SW480 (cell line): ENCODE data around the gene RAPGEF2.
A peak's percentile ranks its signal among the peaks of the same experiment; 100 is the strongest.

Experiments
- DNase-seq: peaks from one replicate; pipeline ENCODE4 v3.0.0-alpha.2; 2016; ENCODE audit warnings: low spot score

Gene RAPGEF2

GRCh38 chr4:159197260-159197884 lies 94.5 kb downstream of the RAPGEF2 start:
- DNase-seq, result no peak

GRCh38 chr4:159197885-159198269 lies 95.0 kb downstream of the RAPGEF2 start:
- DNase-seq, result no peak

GRCh38 chr4:159199826-159200225 lies 96.9 kb downstream of the RAPGEF2 start:
- DNase-seq, result no peak

- no peak for DNase-seq
Observed at GRCh38 chr4:159201168-159201567, 98.3 kb downstream of the RAPGEF2 start.

- no peak for DNase-seq
Observed at GRCh38 chr4:159204566-159204965, 101.7 kb downstream of the RAPGEF2 start.

GRCh38 chr4:159205466-159205865 lies 102.6 kb downstream of the RAPGEF2 start:
- DNase-seq, result no peak

- no peak for DNase-seq
Observed at GRCh38 chr4:159206427-159206871, 103.6 kb downstream of the RAPGEF2 start.

GRCh38 chr4:159209249-159209648 lies 106.4 kb downstream of the RAPGEF2 start:
- DNase-seq, result no peak

GRCh38 chr4:159210975-159211374 lies 108.1 kb downstream of the RAPGEF2 start:
- no peak for DNase-seq

- DNase-seq, result no peak
Observed at GRCh38 chr4:159212675-159213293, 109.9 kb downstream of the RAPGEF2 start.

- no peak for DNase-seq
Observed at GRCh38 chr4:159216834-159217233, 114.0 kb downstream of the RAPGEF2 start.

- DNase-seq, result no peak
Observed at GRCh38 chr4:159219862-159220261, 117.0 kb downstream of the RAPGEF2 start.

GRCh38 chr4:159220353-159220752 lies 117.5 kb downstream of the RAPGEF2 start:
- no peak for DNase-seq

GRCh38 chr4:159221280-159221679 lies 118.4 kb downstream of the RAPGEF2 start:
- DNase-seq, result no peak

- no peak for DNase-seq
Observed at GRCh38 chr4:159222043-159222552, 119.2 kb downstream of the RAPGEF2 start.

GRCh38 chr4:159224408-159224807 lies 121.5 kb downstream of the RAPGEF2 start:
- peak; percentile 5 for DNase-seq

GRCh38 chr4:159227378-159227777 lies 124.5 kb downstream of the RAPGEF2 start:
- DNase-seq, result no peak

- DNase-seq, result peak; percentile 63
Observed at GRCh38 chr4:159227984-159228383, 125.1 kb downstream of the RAPGEF2 start.

GRCh38 chr4:159229164-159229563 lies 126.3 kb downstream of the RAPGEF2 start:
- peak; percentile 9 for DNase-seq

- no peak for DNase-seq
Observed at GRCh38 chr4:159232465-159233106, 129.7 kb downstream of the RAPGEF2 start.

GRCh38 chr4:159235779-159236368 lies 133.0 kb downstream of the RAPGEF2 start:
- no peak for DNase-seq

GRCh38 chr4:159237975-159238374 lies 135.1 kb downstream of the RAPGEF2 start:
- no peak for DNase-seq

- DNase-seq, result no peak
Observed at GRCh38 chr4:159238631-159239030, 135.8 kb downstream of the RAPGEF2 start.
